GM12878 (cell line): ENCODE data around the gene RCAN2.

Source experiments
- ATF2 ChIP-seq: IDR thresholded peaks from 2 replicates; pipeline ENCODE4 v1.6.1; 2012; ENCODE audit warnings: low read length, inconsistent platforms
- BMI1 ChIP-seq: fragments of 450-650 bp; IDR thresholded peaks from 2 replicates; pipeline ENCODE4 v1.6.1; 2016; ENCODE audit warnings: mild to moderate bottlenecking, moderate library complexity, borderline replicate concordance
- CEBPB ChIP-seq, 2 experiments: fragments of 150-350 bp in 1 of 2; IDR thresholded peaks; 2 replicates each; pipeline ENCODE4 v1.6.1; 2012 to 2014; ENCODE audit warnings: low read depth in 2 of 2, low read length in 2 of 2, borderline replicate concordance in 1 of 2, inconsistent platforms in 1 of 2
- POLR2AphosphoS5 ChIP-seq: IDR thresholded peaks from 2 replicates; pipeline ENCODE4 v1.6.1; 2011; ENCODE audit warnings: mild to moderate bottlenecking, low read length, inconsistent platforms
- TARDBP ChIP-seq: IDR thresholded peaks from 2 replicates; pipeline ENCODE4 v1.6.1; 2016; ENCODE audit warnings: borderline replicate concordance

DNA sequence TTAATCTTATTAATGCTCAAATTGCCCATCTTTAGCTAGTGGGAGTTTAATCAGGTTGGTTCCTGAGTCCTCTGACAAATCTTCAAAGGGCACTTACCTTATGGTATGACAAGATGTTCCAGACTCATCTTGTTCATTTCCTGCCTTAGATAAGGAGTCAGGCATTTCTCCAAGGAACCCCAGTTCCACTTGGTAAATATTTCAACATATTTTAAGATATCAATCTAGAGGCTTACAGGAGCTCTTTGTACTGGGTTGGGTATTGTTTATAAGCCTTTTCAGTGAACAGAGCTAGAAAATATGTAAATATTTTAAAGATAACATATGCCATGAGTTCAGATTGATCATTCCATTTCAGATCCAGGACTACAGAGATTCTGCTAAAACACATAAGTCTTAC is 159.8 kb downstream of the RCAN2 start:
- TF ChIP-seq POLR2AphosphoS5: no peak
- TF ChIP-seq CEBPB (IDR thresholded peaks at IDR 0.05; ENCODE audit: borderline replicate concordance in 1 of 2, low read depth in 2 of 2, low read length in 2 of 2): no peak
- no peak for TF ChIP-seq ATF2
- TF ChIP-seq TARDBP: no peak
- TF ChIP-seq BMI1: no peak
